Hepatocyte (in vitro differentiated cells): ENCODE measurements around the gene RPUSD3.

Source experiments
- EZH2phosphoT487 ChIP-seq: fragments of 200-600 bp; sonication (generic); IDR thresholded peaks from one replicate; pipeline ENCODE4 v1.6.1; 2018; ENCODE audit warnings: antibody characterized with exemption, mild to moderate bottlenecking, low read depth, moderate library complexity; ENCODE audit not compliant: unreplicated experiment, severe bottlenecking
- TF ChIP-seq, protein P1 (sequence below): fragments of 200-600 bp; sonication (generic); IDR thresholded peaks from 2 replicates; pipeline ENCODE4 v1.5.1; 2016; ENCODE audit warnings: antibody characterized with exemption, mild to moderate bottlenecking; ENCODE audit not compliant: poor library complexity

DNA sequence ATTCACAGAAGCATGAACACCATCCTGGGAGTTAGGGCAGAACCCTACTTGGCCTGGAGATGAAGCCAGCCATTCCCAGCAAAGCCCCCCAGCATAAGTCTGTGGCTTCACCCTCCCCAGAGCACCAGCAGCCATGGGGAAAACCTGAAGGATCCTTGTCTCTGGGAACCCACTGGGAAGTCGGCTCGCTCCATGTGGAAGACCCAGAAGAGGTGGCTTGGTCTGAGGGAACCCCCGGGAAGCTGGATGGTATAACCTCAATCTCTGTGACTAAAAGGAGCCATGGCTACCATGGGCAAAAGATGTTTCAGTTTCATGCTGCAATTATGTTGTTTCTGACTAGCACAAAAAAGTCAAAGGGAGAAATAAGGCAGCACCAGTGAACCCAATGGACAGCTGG, 11.8 kb upstream of the RPUSD3 start:
- TF ChIP-seq, protein P1, sequence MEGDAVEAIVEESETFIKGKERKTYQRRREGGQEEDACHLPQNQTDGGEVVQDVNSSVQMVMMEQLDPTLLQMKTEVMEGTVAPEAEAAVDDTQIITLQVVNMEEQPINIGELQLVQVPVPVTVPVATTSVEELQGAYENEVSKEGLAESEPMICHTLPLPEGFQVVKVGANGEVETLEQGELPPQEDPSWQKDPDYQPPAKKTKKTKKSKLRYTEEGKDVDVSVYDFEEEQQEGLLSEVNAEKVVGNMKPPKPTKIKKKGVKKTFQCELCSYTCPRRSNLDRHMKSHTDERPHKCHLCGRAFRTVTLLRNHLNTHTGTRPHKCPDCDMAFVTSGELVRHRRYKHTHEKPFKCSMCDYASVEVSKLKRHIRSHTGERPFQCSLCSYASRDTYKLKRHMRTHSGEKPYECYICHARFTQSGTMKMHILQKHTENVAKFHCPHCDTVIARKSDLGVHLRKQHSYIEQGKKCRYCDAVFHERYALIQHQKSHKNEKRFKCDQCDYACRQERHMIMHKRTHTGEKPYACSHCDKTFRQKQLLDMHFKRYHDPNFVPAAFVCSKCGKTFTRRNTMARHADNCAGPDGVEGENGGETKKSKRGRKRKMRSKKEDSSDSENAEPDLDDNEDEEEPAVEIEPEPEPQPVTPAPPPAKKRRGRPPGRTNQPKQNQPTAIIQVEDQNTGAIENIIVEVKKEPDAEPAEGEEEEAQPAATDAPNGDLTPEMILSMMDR = no peak
- TF ChIP-seq EZH2phosphoT487 = no peak
